Neural progenitor cell (in vitro differentiated cells): ENCODE results near the gene LPCAT4. TPM values are rescaled to one million over a fixed set of nuclear protein-coding genes. Genes with fewer than 3 reads are reported as not detected.

Source experiments
- DNase-seq: peaks from one replicate; pipeline ENCODE4 v3.0.0-alpha.2; 2016; ENCODE audit warnings: low spot score
- H2AFZ ChIP-seq: fragments of 200-600 bp; sonication (generic); replicated peaks from 2 replicates; pipeline ENCODE4 v1.6.1; 2016; ENCODE audit warnings: antibody characterized with exemption
- H3F3A ChIP-seq: fragments of 200-600 bp; sonication (generic); 2 replicates; pipeline ENCODE4 v1.6.1; 2016; ENCODE audit warnings: antibody characterized with exemption, low read depth
- H3K27ac ChIP-seq: fragments of 200-600 bp; sonication (generic); 2 replicates; pipeline ENCODE4 v1.5.1; 2016; ENCODE audit warnings: mild to moderate bottlenecking
- H3K27me3 ChIP-seq: fragments of 200-600 bp; sonication (generic); 2 replicates; pipeline ENCODE4 v1.6.1; 2016; ENCODE audit warnings: mild to moderate bottlenecking, moderate library complexity
- H3K36me3 ChIP-seq: fragments of 200-600 bp; sonication (generic); 2 replicates; pipeline ENCODE4 v1.5.1; 2016
- H3K4me1 ChIP-seq: fragments of 200-600 bp; sonication (generic); 2 replicates; pipeline ENCODE4 v1.6.1; 2016; ENCODE audit warnings: mixed run types
- H3K4me2 ChIP-seq: fragments of 200-600 bp; sonication (generic); 2 replicates; pipeline ENCODE4 v1.6.1; 2016
- H3K4me3 ChIP-seq: fragments of 200-600 bp; sonication (generic); 2 replicates; pipeline ENCODE4 v1.5.1; 2016
- H3K79me2 ChIP-seq: fragments of 200-600 bp; sonication (generic); 2 replicates; pipeline ENCODE4 v1.6.1; 2016; ENCODE audit warnings: low read depth
- H3K9ac ChIP-seq: fragments of 200-600 bp; sonication (generic); 2 replicates; pipeline ENCODE4 v1.6.1; 2016
- H3K9me3 ChIP-seq: fragments of 200-600 bp; sonication (generic); 2 replicates; pipeline ENCODE4 v1.5.1; 2016; ENCODE audit warnings: low read depth
- H4K20me1 ChIP-seq: fragments of 200-600 bp; sonication (generic); 2 replicates; pipeline ENCODE4 v1.6.1; 2016; ENCODE audit warnings: low read depth
- H3K27ac Mint-ChIP-seq: 3 replicates; pipeline ENCODE4 v1.8.0; 2021; ENCODE audit warnings: mixed read lengths
- H3K27me3 Mint-ChIP-seq: 2 replicates; pipeline ENCODE4 v1.8.0; 2022; ENCODE audit warnings: low read depth, mild to moderate bottlenecking, inconsistent platforms, moderate library complexity, mixed read lengths; ENCODE audit not compliant: insufficient read depth
- H3K36me3 Mint-ChIP-seq: 3 replicates; pipeline ENCODE4 v1.8.0; 2021; ENCODE audit warnings: mixed read lengths
- H3K4me1 Mint-ChIP-seq: 3 replicates; pipeline ENCODE4 v1.8.0; 2021; ENCODE audit warnings: mixed read lengths
- H3K4me3 Mint-ChIP-seq: 3 replicates; pipeline ENCODE4 v1.8.0; 2021; ENCODE audit warnings: mild to moderate bottlenecking, moderate library complexity, mixed read lengths
- H3K9me3 Mint-ChIP-seq: 3 replicates; pipeline ENCODE4 v1.8.0; 2020; ENCODE audit warnings: mixed read lengths
- EZH2 ChIP-seq: fragments of 200-600 bp; sonication (generic); IDR thresholded peaks from 2 replicates; pipeline ENCODE4 v1.6.1; 2017; ENCODE audit warnings: antibody characterized with exemption, mild to moderate bottlenecking, moderate library complexity
- EZH2phosphoT487 ChIP-seq: fragments of 200-600 bp; sonication (generic); IDR thresholded peaks from 2 replicates; pipeline ENCODE4 v1.6.1; 2017; ENCODE audit warnings: antibody characterized with exemption
- total RNA-seq: library from RNA; depleted of rRNA; stranded (reverse); fragments of >200 nt; gene quantifications from 2 replicates; pipeline ENCODE4 v1.2.3, GENCODE V29; 2015; ENCODE audit warnings: low replicate concordance
- TF ChIP-seq, protein P1 (sequence below): fragments of 200-600 bp; sonication (generic); IDR thresholded peaks from 2 replicates; pipeline ENCODE4 v1.5.1; 2017; ENCODE audit warnings: antibody characterized with exemption, mild to moderate bottlenecking

Gene LPCAT4
- total RNA-seq, 1 donor from 2014 or later = 35.1 TPM

DNA sequence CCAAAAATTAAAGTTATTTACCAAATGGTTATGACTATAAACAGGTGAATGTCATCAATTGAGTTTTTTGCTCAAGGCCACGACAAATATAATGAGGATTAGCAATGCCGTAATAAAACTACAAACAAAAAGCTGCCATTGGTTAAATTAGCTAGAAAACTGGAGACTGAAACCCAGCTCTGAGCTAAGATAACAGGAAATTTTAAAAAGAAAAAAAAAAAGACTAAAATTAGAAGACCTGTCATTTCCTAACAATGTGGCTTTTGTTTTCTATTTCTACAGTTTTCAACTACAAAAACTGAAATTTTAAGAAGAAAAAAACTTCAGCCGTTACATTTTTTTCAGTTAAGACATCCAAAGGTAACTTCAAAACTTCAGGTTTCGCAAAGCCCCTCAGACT lies 39.1 kb downstream of the LPCAT4 start:
- no peak overlapping the region for H3K4me3 ChIP-seq
- no peak overlapping the region for H3K27ac Mint-ChIP-seq

DNA sequence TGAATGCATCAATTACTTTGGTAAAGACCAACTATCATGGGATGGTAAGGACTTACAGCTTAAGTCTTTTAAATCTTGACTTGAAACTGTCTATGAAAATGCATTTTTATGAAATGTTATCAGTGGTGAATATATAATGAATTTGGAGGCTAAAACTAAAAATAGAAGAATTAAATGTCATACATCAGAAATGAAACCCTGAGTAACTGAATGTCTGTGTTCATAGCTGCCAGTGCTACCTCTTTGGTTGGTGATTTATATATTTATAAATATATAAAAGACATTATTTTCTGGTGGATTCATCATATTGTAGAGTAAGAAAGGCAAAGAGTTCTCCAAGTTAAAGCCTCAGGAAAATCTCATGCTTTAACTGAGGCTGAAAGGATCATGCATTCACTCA lies 41.6 kb downstream of the LPCAT4 start:
- H3K9me3 ChIP-seq = no peaks in the 10 kb centered on the region
- no peak overlapping the region for H3K4me2 ChIP-seq
- H3K4me1 ChIP-seq = no peaks in the 10 kb centered on the region
- no peaks in the 10 kb centered on the region for H3K27me3 Mint-ChIP-seq
- peaks cover 2% of the 10 kb centered on the region for H3K36me3 Mint-ChIP-seq
- H2AFZ ChIP-seq = no peak overlapping the region
- no peaks in the 10 kb centered on the region for H4K20me1 ChIP-seq
- TF ChIP-seq EZH2 = no peak
- TF ChIP-seq EZH2phosphoT487 = no peak
- TF ChIP-seq, protein P1, sequence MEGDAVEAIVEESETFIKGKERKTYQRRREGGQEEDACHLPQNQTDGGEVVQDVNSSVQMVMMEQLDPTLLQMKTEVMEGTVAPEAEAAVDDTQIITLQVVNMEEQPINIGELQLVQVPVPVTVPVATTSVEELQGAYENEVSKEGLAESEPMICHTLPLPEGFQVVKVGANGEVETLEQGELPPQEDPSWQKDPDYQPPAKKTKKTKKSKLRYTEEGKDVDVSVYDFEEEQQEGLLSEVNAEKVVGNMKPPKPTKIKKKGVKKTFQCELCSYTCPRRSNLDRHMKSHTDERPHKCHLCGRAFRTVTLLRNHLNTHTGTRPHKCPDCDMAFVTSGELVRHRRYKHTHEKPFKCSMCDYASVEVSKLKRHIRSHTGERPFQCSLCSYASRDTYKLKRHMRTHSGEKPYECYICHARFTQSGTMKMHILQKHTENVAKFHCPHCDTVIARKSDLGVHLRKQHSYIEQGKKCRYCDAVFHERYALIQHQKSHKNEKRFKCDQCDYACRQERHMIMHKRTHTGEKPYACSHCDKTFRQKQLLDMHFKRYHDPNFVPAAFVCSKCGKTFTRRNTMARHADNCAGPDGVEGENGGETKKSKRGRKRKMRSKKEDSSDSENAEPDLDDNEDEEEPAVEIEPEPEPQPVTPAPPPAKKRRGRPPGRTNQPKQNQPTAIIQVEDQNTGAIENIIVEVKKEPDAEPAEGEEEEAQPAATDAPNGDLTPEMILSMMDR = no peak
- no peak overlapping the region for H3K4me3 Mint-ChIP-seq
- H3K27me3 ChIP-seq = no peaks in the 10 kb centered on the region
- H3F3A ChIP-seq = no peaks in the 10 kb centered on the region
- H3K9me3 Mint-ChIP-seq = no peaks in the 10 kb centered on the region
- H3K36me3 ChIP-seq = no peaks in the 10 kb centered on the region
- no peak overlapping the region for H3K4me3 ChIP-seq
- no peak overlapping the region for H3K27ac ChIP-seq
- H3K4me1 Mint-ChIP-seq = no peaks in the 10 kb centered on the region
- H3K27ac Mint-ChIP-seq = no peak overlapping the region
- H3K9ac ChIP-seq = no peak overlapping the region
- DNase-seq = no peak
- H3K79me2 ChIP-seq = no peaks in the 10 kb centered on the region

More for the DNA sequence above, 39.1 kb downstream of the LPCAT4 start:
- Histone ChIP-seq H3K27me3 (no peaks in the 10 kb centered on the region), H3K4me2 (no peak overlapping the region), H3F3A (no peaks in the 10 kb centered on the region), H3K9me3 (no peaks in the 10 kb centered on the region), H2AFZ (no peak overlapping the region), H3K79me2 (no peaks in the 10 kb centered on the region), H4K20me1 (no peaks in the 10 kb centered on the region), H3K9ac (no peak overlapping the region), H3K36me3 (no peaks in the 10 kb centered on the region), H3K27ac (no peak overlapping the region), H3K4me1 (no peaks in the 10 kb centered on the region)
- DNase-seq = no peak
- H3K36me3 Mint-ChIP-seq = peaks cover 1% of the 10 kb centered on the region
- H3K27me3 Mint-ChIP-seq = no peaks in the 10 kb centered on the region
- no peaks in the 10 kb centered on the region for H3K4me1 Mint-ChIP-seq
- TF ChIP-seq, protein P1 = no peak
- TF ChIP-seq EZH2 (no peak), EZH2phosphoT487 (no peak)
- no peak overlapping the region for H3K4me3 Mint-ChIP-seq
- H3K9me3 Mint-ChIP-seq = no peaks in the 10 kb centered on the region

DNA sequence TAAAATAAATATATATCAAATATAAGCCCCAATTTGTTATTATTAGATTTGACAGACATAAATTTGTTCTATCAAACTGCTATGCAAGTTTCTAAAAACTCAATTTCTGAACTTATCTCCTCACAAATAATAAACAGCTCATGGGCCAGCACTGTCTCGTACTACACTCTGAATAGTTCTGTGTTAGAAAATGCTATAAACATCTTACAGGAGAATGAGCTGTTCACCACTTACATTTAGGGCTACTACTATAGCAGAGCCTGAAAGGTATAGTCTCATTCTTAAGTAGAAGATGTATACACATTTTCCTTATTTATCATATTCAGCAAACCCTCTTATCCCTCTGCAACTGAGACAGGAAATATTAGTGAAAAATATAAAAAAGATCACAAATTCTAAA lies 42.1 kb downstream of the LPCAT4 start:
- Histone ChIP-seq H3K4me1 (no peaks in the 10 kb centered on the region), H3K79me2 (no peaks in the 10 kb centered on the region), H2AFZ (no peak overlapping the region), H3K9me3 (no peaks in the 10 kb centered on the region), H3K27ac (no peak overlapping the region), H3K4me2 (no peak overlapping the region), H3K27me3 (no peaks in the 10 kb centered on the region), H3K9ac (no peak overlapping the region), H4K20me1 (no peaks in the 10 kb centered on the region), H3K36me3 (no peaks in the 10 kb centered on the region), H3K4me3 (no peak overlapping the region), H3F3A (no peaks in the 10 kb centered on the region)
- TF ChIP-seq EZH2phosphoT487 (no peak), EZH2 (no peak)
- TF ChIP-seq, protein P1 = no peak
- no peaks in the 10 kb centered on the region for H3K9me3 Mint-ChIP-seq
- no peak overlapping the region for H3K27ac Mint-ChIP-seq
- no peak overlapping the region for H3K4me3 Mint-ChIP-seq
- H3K27me3 Mint-ChIP-seq = no peaks in the 10 kb centered on the region
- H3K4me1 Mint-ChIP-seq = no peaks in the 10 kb centered on the region
- peaks cover 2% of the 10 kb centered on the region for H3K36me3 Mint-ChIP-seq
- DNase-seq = no peak
